Activated gamma-delta T cell (primary cell): ENCODE measurements around the gene GSTA1.
"Not testable (repeated sequence)": the region's sequence is repeated elsewhere in the genome, so short reads cannot be mapped to it uniquely, and the experiment has no call there.

Experiments
- DNase-seq: peaks from one replicate; lab custom pipeline; 2025; lab: John Stamatoyannopoulos, UW
- total RNA-seq, 2 donors: gene quantifications; one replicate each; lab custom pipeline; 2026; lab: John Stamatoyannopoulos, UW

The GSTA1 gene
- total RNA-seq = 0 reads per million in 2 donors

DNA sequence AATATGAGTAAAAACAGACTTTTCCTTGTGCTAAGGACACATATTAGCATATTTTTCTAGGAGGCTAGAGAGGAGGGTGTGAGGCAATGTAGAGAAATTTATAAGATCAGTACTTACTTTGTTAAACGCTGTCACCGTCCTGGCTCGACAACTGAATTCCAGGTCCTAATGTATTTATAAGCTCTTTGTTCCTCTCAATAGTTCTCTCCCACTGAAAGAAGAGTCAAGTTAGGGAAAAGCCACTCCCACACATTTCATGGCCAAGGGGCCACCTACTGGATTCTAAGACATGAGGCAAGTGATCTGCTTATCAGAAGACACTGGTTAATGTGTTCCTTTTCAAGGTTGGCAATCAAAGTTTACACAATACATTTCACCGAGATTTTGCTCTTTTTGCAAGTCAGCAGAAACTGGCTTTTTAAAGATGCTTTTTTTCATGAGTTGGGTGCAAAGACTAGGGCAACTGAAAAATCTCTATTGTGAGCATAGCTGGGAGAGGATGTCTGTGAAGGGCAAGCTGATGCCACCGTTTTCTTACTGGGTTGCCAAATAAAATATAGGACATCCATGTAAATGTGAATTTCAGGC, at the start of gene GSTA1:
GSTA1 (minus strand) TSS at position 149 of the 588 bp plus-strand sequence. CDS start 4,549 bp downstream, outside the sequence.
- DNase-seq = not testable (repeated sequence)

DNA sequence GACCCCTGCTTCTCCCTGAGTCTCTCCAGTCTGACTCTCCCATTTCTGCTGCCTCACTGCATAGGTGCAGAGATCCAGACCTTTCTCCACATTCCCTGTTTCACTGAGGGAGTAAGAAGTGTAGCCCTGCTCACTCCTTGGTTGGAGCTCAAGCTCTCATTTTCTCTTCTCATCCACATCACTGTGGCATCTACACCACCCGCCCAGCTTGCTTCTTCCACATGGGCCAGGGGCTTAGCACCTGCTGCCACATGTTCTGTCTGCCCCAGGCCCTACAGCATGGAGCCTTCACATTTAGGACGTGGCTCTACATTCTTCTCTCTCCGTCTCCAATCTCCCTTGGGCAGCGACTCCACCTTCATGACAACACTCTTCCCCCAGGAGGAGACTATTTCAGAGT, 45.5 kb upstream of the GSTA1 start:
- no peak for DNase-seq

DNA sequence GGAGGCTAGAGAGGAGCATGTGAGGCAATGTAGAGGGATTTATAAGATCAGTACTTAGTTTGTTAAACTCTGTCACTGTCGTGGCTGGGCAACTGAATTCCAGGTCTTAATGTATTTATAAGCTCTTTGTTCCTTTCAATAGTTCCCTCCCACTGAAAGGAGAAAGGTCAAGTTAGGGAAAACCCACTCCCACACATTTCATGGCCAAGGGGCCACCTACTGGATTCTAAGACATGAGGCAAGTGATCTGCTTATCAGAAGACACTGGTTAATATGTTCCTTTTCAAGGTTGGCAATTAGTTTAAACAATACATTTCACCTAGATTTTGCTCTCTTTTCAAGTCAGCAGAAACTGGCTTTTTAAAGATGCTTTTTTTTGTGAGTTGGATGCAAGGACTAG, 42.4 kb upstream of the GSTA1 start:
- no peak for DNase-seq

DNA sequence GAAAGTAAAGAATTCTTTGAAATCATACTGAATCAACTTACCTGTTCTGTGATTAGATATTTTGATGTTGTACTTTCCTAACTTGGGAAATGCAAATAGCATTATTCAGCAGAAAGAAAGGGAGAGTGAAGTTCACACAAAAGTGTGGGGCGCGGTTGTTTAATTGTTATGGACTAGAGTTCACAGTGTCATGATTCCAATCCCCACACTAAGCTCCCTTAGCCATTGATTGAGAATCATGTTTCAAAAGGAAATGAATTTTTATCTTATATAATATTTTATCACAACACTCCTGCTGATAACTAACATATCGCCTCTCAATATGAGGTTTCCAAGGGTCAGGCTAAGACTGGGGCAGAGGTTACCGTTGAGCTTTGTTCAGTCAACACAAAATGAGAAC, 40.0 kb upstream of the GSTA1 start:
- DNase-seq = no peak

DNA sequence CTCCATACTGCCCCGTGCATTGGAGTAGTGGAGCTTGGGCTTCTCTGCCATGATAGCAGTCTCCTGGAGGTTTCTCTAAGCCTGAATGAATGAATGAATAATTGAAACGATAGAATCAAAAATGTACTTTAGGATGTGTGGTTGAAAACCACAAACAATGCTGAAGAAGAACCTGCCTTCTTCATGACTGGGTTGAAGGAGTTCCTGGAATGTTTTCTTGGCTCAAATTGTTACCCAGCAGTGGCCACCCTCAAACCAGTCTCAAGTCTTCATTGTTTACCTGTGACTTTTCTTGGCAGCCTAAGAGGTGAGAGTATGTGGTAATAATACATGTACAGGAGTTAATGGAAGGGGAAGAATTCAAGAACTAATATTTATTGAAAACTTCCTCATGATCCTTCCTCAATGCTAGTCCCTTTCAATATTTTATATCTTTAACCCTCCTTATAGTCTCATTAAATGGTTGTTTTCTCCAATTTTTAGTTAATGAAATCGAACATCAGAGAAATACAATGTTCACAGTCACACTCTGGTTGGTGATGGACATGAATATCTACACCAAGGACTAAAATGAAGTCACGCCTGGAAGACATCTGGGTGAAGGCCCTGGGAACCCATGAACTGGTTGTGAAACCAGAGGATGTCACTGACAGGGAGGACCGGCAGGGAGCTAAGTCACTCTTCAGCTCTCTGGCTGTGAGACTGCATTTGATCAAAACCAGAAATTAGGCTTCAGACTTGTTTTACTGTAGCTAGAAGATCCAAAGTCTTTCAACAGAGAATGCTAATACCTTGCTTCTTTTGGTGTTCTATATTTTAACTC, 37.4 kb upstream of the GSTA1 start, which contains the start of gene GSTA5:
GSTA5 (minus strand) TSS at position 51 of the 823 bp plus-strand sequence.
- DNase-seq = no peak

DNA sequence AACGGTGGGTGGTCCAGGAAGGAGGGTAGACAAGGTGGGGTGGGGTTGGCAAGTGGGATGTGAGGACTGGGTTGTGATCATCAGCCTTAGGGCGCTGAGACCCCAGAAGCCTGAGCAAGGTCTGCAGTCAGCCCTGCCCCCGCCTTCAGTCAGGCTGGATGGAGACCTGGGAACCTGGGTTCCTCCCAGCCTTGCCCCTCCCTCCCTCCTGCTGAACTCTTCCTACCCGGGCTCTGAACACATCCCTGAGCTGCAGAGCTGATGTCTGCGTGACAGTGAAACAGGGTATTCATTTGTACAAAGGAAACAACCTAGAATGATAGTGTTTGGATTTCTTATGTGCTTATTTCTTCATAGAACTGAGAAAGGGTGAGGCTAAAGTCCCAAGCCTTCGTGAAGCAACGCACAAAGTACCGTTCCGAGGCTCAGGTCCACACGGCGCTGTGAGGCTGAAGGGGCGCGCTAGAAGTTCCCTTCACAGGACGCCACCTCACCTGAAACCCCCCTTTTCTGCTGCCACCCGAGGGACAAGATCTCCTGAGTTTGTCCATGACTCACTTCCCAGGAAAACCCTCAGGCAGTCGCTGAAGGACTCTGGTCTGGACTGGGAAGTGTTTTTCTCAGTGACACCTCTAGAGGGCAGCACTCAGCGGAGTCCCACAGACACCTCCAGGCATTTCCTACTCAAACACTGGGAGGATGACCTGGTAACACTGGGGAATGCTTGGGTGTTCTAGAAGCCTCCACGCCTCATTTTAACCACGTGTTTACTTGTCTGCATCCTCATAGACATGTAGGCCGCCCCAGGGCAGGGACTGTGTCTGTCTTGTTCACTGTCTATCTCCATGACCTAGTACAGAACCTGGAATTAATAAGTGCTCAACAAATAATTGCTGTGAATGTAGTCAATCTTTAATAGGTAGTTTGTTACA, 35.8 kb upstream of the GSTA1 start:
- no peak for DNase-seq

DNA sequence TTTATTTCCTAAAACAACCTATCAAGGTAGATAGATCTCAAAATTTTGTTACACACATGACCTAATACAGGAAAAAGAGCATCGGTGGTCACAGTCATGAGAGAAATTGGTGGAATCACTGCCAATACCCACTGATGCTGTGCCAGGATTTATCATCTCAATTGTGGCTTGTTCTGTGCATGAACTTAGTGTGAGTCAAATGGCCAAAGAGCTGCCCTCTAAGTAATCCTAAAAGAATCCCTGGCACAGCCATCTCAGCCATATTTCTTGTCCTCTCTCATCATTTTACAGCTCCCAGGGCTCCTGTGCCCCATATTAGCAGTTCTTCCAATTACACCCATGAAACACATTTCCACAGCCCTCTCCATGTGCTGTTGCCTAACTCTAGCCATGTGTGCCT, 30.9 kb upstream of the GSTA1 start:
- no peak for DNase-seq

DNA sequence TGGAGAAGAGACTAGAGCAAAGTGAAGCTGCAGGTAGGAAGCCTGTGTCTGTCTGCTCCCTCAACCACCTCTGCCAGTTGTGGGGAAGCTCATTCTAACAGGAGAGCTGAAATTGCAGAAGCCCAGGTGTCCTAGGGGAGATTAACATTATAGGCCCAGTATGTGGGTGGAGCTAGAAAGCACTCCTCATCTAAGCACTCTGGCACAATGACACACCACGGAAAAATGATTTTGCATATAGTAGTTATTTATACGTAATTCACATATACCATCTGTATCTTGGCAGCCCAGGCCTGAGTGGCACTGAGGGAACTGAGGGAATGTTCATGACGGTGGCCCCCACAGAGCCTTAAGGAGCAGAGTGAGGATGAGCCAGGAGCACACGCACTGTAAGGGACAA, 27.3 kb upstream of the GSTA1 start:
- not testable (repeated sequence) for DNase-seq

DNA sequence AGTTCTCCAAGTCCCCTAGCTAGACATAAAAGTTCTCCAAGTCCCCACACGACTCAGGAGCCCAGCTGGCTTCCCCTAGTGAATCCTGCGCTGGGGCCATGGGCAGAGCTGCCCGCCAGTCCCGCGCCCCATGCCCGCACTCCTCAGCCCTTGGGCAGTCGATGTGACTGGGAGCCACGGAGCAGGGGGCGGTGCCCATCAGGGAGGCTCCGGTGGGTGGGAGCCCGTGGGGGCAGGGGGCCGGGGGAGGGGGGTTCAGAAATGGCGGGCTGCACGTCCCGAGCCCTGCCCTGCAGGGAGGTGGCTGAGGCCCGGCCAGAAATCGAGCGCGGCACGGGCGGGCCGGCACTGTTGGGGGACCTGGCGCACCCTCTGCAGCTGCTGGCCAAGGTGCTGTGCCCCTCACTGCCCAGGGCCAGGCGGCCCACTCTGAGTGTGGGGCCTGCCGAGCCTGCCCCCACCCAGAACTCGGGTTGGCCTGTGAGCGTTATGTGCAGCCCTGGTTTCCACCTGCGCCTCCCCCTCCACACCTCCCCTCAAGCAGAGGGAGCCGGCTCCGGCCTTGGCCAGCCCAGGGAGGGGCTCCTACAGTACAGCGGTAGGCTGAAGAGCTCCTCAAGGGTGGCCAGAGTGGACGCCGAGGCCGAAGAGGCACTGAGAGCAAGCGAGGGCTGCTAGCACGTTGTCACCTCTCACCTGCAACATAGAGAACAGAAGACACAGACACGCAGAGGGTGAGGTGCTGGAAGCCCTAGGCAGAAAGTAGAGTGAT, 25.6 kb upstream of the GSTA1 start:
- no peak for DNase-seq

DNA sequence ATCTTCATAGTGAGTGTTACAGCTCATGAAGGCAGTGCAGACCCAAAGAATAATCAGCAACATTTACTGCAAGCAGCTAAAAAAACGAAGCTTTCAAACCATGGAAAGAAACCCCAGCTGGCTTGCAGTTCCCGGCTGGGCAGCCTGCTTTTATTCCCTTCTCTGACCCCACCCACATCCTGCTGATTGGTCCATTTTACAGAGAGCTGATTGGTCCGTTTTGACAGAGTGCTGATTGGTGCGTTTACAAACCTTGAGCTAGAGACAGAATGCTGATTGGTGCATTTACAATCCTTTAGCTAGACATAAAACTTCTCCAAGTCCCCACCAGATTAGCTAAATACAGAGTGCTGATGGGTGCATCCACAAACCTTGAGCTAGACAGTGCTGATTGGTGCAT, 25.0 kb upstream of the GSTA1 start:
- not testable (repeated sequence) for DNase-seq

DNA sequence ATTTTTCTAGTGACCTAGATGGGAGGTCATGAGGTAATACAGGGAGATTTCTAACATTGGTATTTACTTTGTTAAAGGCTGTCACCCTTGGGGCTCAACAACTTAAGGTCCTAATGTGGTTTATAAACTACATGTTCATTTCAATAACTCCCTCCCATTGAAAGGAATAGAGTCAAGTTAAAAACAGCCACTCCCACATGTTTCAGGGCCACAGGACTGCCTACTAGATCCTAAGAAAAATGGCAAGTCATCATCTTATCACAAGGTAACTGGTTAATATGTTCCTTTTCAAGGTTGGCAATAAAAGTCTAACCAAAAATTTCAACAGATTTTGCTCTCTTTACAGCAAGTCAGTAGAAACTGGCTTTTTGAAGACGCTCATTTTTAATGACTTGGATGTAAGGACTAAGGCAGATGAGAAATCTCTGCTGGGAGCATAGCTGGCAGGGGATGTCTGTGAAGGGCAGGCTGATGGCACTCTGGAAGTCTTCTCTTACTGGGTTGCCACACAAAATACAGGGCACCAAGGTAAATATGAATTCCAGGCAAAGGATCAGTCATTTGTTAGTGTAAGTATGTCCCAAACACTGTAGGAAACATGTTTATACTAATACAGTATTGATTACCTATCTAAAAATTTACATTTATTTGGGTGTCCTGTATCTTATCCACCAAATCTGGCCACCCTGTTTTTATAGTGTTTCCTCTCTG, 23.6 kb upstream of the GSTA1 start:
- DNase-seq = not testable (repeated sequence)

DNA sequence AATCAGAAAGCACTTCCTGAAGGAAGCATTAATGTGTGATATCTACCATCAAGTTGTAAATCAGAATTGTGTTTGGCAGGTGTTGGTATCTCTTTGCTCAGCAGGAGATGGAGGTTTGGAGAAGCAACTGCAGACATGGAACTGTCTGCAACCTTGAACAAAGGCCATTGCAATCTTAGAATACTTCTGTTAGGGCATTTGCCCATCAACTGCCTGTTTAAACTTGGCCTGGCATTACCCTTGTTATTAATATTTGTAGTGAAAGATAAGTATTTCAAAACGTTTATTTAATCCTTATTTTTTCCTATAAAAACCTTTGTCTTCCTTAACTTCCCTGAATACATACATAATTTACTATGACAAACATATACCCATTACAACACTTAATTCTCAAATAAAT, 22.9 kb upstream of the GSTA1 start:
- no peak for DNase-seq

DNA sequence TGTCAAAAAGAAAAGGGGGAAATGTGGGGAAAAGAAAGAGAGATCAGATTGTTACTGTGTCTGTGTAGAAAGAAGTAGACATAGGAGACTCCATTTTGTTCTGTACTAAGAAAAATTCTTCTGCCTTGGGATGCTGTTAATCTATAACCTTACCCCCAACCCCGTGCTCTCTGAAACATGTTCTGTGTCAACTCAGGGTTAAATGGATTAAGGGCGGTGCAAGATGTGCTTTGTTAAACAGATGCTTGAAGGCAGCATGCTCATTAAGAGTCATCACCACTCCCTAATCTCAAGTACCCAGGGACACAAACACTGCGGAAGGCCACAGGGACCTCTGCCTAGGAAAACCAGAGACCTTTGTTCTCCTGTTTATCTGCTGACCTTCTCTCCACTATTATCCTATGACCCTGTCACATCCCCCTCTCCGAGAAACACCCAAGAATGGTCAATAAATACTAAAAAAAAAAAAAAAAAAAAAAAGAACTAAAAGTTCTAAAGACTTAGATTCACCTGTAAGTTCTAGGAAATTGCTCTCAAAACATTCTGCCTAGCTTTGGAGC, 22.4 kb upstream of the GSTA1 start:
- DNase-seq = not testable (repeated sequence)

DNA sequence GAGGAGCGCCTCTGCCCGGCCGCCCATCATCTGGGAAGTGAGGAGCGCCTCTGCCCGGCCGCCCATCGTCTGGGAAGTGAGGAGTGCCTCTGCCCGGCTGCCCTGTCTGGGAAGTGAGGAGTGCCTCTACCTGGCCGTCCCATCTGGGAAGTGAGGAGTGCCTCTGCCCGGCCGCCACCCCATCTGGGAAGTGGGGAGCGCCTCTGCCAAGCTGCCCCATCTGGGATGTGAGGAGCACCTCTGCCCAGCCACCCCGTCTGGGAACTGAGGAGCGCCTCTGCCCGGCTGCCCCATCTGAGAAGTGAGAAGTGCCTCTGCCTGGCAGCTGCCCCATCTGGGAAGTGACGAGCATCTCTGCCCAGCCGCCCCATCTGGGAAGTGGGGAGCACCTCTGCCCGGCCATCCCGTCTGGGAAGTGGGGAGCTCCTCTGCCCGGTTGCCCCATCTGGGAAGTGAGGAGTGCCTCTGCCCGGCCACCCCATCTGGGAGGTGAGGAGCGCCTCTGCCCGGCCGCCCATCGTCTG, 21.7 kb upstream of the GSTA1 start:
- not testable (repeated sequence) for DNase-seq

DNA sequence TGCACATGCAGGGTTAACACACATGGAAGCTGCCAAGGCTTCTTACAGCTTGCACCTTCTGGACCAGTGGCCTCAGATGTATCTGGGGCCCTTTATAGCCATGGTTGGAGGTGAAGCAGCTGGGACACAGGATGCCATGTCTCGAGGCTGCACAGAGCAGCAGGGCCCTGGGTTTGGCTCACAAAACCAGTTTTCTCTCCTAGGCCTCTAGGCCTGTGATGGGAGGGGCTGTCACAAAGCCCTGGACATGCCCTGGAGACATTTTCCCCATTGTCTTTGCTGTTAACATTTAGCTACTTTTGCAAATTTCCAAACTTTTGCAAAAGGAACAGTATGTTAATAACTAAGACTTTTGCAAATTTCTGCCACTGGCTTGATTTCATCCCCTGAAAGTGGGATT, 18.2 kb upstream of the GSTA1 start:
- DNase-seq = no peak

DNA sequence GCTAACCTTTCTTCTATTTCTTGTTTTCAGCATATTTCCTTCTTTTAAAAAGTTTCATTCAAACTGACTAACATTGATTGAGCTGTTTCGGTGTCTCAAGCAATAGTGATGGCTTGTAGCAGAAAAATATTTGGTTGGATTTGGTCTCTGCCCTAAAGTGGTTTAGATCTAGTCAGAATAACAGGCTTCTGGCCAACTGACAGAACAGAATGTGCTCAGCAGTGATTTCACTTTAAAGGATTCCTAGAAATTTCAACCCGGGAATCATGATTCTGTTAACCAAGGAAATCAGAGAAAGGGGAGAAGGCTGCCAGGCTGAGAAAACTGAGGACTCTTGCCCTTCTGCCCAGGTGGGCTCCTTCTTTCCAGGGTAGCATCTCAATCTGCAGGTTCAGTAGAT, 16.6 kb upstream of the GSTA1 start:
- DNase-seq = no peak

DNA sequence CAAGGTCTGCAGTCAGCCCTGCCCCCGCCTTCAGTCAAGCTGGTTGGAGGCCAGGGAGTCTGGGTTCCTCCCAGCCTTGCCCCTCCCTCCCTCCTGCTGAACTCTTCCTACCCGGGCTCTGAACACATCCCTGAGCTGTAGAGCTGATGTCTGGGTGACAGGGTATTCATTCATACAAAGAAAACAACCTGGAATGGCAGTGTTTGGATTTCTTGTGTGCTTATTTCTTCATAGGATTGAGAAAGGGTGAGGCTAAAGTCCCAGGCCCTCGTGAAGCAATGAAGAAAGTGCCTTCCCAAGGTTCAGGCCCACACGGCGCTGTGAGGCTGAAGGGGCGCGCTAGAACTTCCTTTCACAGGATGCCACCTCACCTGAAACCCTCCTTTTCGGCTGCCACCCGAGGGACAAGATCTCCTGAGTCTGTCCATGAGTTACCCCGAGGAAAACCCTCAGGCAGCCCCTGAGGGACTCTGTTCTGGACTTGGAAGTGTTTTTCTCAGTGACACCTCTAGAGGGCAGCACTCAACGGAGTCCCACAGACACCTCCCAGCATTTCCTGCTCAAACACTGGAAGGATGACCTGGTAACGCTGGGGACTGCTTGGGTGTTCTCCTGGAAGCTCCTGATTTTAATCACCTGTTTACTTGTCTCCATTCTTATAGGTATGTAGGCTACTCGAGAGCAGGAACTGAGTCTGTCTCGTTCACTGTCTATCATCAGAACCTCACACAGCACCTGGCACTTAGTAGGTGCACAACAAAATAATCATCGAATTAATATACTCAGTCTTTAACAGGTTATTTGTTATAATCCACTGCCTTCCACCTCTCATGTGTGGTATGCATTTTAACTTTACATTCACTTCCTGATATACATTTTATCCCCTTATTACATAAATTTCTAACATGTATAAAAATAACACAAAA, 11.8 kb upstream of the GSTA1 start:
- no peak for DNase-seq

DNA sequence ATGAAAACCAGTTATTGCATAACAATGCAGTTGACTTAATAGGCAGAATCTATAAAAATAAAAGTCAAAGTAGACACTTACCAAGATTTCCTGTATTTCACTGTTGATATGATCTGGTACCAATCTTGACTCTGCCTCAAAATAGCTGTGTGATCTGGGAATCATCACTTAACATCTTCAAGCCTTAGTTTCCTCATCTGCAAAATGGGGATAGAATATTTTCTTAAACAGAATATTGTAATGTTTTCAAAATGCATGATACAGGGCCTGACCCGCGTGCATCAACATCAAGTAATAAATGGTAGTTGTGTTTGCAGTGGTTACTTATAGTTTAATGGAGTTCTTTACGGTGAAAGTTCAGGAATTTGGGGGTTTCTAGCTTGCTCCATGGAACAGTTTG, 10.9 kb upstream of the GSTA1 start:
- DNase-seq = not testable (repeated sequence)

DNA sequence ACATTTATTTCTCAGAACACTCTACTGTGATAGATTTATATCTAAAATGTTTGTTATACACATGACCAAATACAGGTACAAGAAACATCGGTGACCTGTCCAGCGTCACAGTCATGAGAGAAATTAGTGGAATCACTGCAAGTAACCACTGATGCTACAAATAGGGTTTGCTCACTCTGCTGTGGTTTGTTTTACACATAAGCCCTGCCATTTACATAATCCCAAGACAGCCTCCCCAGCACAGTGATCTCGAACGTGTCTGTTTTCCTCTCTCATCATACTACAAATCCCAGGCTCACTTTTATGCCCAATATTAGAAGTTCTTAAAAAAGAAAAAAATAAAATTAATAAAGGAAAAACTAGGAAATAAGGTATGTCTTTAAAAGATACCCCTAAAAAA, 6.2 kb upstream of the GSTA1 start:
- not testable (repeated sequence) for DNase-seq
